Neural crest cell (in vitro differentiated cells): Measurements from ENCODE around the gene WLS. TPM values are rescaled to one million over a fixed set of nuclear protein-coding genes. Genes with fewer than 3 reads are reported as not detected.
A peak's percentile ranks its signal among the peaks of the same experiment; 100 is the strongest.

Experiments used
- DNase-seq: peaks from one replicate; pipeline ENCODE4 v3.0.0; 2021; ENCODE audit warnings: low read depth, mixed read lengths, low spot score
- H3K27ac Mint-ChIP-seq: one replicate; pipeline ENCODE4 v1.8.0; 2021; ENCODE audit warnings: mild to moderate bottlenecking, mixed read lengths; ENCODE audit not compliant: unreplicated experiment
- H3K27me3 Mint-ChIP-seq: 2 replicates; pipeline ENCODE4 v1.8.0; 2021; ENCODE audit warnings: low read depth, mild to moderate bottlenecking, mixed read lengths
- H3K36me3 Mint-ChIP-seq: 2 replicates; pipeline ENCODE4 v1.8.0; 2021; ENCODE audit warnings: low read depth, mild to moderate bottlenecking, mixed read lengths
- H3K4me1 Mint-ChIP-seq: 2 replicates; pipeline ENCODE4 v1.8.0; 2021; ENCODE audit warnings: mixed read lengths
- H3K4me3 Mint-ChIP-seq: one replicate; pipeline ENCODE4 v1.8.0; 2021; ENCODE audit warnings: mild to moderate bottlenecking, mixed read lengths
- H3K9me3 Mint-ChIP-seq: 2 replicates; pipeline ENCODE4 v1.8.0; 2021; ENCODE audit warnings: mixed read lengths
- CTCF ChIP-seq: fragments of 200-600 bp; sonication (generic); conservative IDR thresholded peaks from 2 replicates; pipeline ENCODE4 v1.5.0; 2021; ENCODE audit warnings: antibody characterized with exemption, mild to moderate bottlenecking
- total RNA-seq: library from RNA; stranded (reverse); gene quantifications from 2 replicates; pipeline ENCODE4 v1.2.1, GENCODE V29; 2021

Gene WLS
- total RNA-seq, 1 donor from 2014 or later: 152 TPM

GRCh38 chr1:68213843-68214242 is 18.5 kb downstream of the WLS start:
- Mint-ChIP-seq H3K27me3 (no peaks in the 10 kb centered on the region), H3K27ac (no peak overlapping the region), H3K4me3 (no peak overlapping the region), H3K4me1 (peaks cover 55% of the 10 kb centered on the region), H3K36me3 (peaks cover 4% of the 10 kb centered on the region), H3K9me3 (no peaks in the 10 kb centered on the region)
- no peak for TF ChIP-seq CTCF
- no peak for DNase-seq

- Mint-ChIP-seq H3K4me1 (peaks cover 55% of the 10 kb centered on the region), H3K9me3 (no peaks in the 10 kb centered on the region), H3K4me3 (peak overlapping the region; percentile 11)
Observed at GRCh38 chr1:68211761-68212380, 20.5 kb downstream of the WLS start.

GRCh38 chr1:68210829-68211228 is 21.5 kb downstream of the WLS start:
- H3K36me3 Mint-ChIP-seq: peaks cover 4% of the 10 kb centered on the region
- no peak overlapping the region for H3K4me3 Mint-ChIP-seq
- H3K27ac Mint-ChIP-seq: no peak overlapping the region
- H3K4me1 Mint-ChIP-seq: peaks cover 54% of the 10 kb centered on the region
- no peaks in the 10 kb centered on the region for H3K27me3 Mint-ChIP-seq
- H3K9me3 Mint-ChIP-seq: no peaks in the 10 kb centered on the region
- no peak for TF ChIP-seq CTCF
- no peak for DNase-seq

More at GRCh38 chr1:68211761-68212380, 20.5 kb downstream of the WLS start:
- no peaks in the 10 kb centered on the region for H3K27me3 Mint-ChIP-seq
- H3K27ac Mint-ChIP-seq: peak overlapping the region; percentile 6
- peaks cover 4% of the 10 kb centered on the region for H3K36me3 Mint-ChIP-seq
- no peak for DNase-seq
- TF ChIP-seq CTCF: no peak

- H3K4me1 Mint-ChIP-seq: peaks cover 58% of the 10 kb centered on the region
- H3K27ac Mint-ChIP-seq: no peak overlapping the region
- no peaks in the 10 kb centered on the region for H3K27me3 Mint-ChIP-seq
- peaks cover 4% of the 10 kb centered on the region for H3K36me3 Mint-ChIP-seq
- TF ChIP-seq CTCF: no peak
- no peak overlapping the region for H3K4me3 Mint-ChIP-seq
- H3K9me3 Mint-ChIP-seq: no peaks in the 10 kb centered on the region
- DNase-seq: no peak
Observed at GRCh38 chr1:68210027-68210426, 22.3 kb downstream of the WLS start.

- H3K27me3 Mint-ChIP-seq: no peaks in the 10 kb centered on the region
- DNase-seq: no peak
- peaks cover 2% of the 10 kb centered on the region for H3K36me3 Mint-ChIP-seq
- TF ChIP-seq CTCF: no peak
- peaks cover 49% of the 10 kb centered on the region for H3K4me1 Mint-ChIP-seq
- no peak overlapping the region for H3K4me3 Mint-ChIP-seq
- no peak overlapping the region for H3K27ac Mint-ChIP-seq
- no peaks in the 10 kb centered on the region for H3K9me3 Mint-ChIP-seq
Observed at GRCh38 chr1:68206848-68207689, 25.3 kb downstream of the WLS start.
